ENCODE results near the gene BCL11B.

GRCh38 chr14:99224948-99225347 is 47.0 kb downstream of the BCL11B start:
- TF ChIP-seq EP300 (IDR thresholded peaks at IDR 0.05; ENCODE audit: borderline replicate concordance in 1 of 2, low read depth in 2 of 2, low read length in 2 of 2) = no peak
- no peak for TF ChIP-seq CTCF (IDR thresholded peaks at IDR 0.05; ENCODE audit: control extremely low read depth in 1 of 3, insufficient read depth in 1 of 3, low read depth in 1 of 3, low read length in 3 of 3)
- TF ChIP-seq SIX5 (IDR thresholded peaks at IDR 0.05; ENCODE audit: low read depth, low read length) = no peak
- no peak for TF ChIP-seq ATF2 (IDR thresholded peaks at IDR 0.05; ENCODE audit: low read length)
- TF ChIP-seq POLR2AphosphoS5 (IDR thresholded peaks at IDR 0.05; ENCODE audit: low read depth, low read length) = no peak
- no peak for TF ChIP-seq TAF1 (IDR thresholded peaks at IDR 0.05; ENCODE audit: low read depth, low read length)
- no peak for TF ChIP-seq POLR2A (IDR thresholded peaks at IDR 0.05; ENCODE audit: control extremely low read depth in 1 of 2, low read depth in 2 of 2, low read length in 2 of 2)
- TF ChIP-seq KDM4A (IDR thresholded peaks at IDR 0.05; ENCODE audit: low read depth, low read length, severe bottlenecking) = no peak
- TF ChIP-seq CHD1 (IDR thresholded peaks at IDR 0.05; ENCODE audit: low read depth, low read length) = no peak
- TF ChIP-seq SIRT6 (IDR thresholded peaks at IDR 0.05; ENCODE audit: low read length) = no peak
- TF ChIP-seq YY1 (IDR thresholded peaks at IDR 0.05; ENCODE audit: low read depth, low read length) = no peak
- no peak for TF ChIP-seq SUZ12 (IDR thresholded peaks at IDR 0.05; ENCODE audit: low read length)
- TF ChIP-seq JUN (IDR thresholded peaks at IDR 0.05; ENCODE audit: low read depth, low read length) = no peak
- no peak for TF ChIP-seq RFX5 (IDR thresholded peaks at IDR 0.05; ENCODE audit: borderline replicate concordance, low read depth, low read length)

All from H1 (cell line).